NOMO-1 treated with dmso at 0.1 percent for 144 hours (cell line): ENCODE data around the gene SBF2.

ENCODE experiments used
- DNase-seq: peaks from one replicate; lab custom pipeline; 2025; ENCODE audit not compliant: unreplicated experiment; lab: John Stamatoyannopoulos, UW

SBF2 gene

DNA sequence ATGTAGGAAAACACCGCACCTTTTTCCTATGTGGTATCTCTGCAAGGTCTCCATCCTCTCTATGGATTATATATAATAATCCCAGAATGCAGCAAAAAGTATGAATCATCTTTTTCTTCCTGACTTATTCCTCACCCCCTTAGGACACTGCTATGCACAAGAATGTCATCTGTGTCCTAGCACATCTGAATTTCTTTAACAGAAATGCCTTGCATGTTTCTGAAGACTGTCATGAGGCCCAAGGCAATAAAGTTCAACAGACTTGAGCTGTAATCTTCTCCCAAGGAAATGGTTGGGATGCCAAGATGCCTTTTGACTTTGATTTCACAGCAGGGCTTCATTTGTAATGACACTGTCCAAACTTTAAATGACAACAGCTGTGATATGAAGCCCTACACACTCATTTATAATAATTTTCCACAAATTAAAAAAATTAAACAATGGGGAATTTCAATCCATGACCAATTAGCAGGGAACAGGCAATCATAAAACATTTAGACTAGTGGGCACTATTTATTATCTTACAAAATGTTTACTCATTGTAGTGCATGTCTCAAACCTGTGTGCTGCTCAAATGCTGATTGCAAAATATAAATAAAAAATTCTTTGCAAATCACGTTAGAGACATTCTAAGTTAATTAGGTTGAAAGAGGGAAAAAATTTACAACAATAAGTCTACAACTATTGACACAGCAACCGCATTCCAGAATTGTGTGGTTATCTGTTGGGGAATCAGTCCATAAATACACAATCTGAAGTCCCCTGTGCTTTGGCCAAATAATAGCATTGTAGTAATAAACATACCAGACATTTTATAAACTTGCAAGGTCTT lies 387.8 kb downstream of the SBF2 start:
- no peak for DNase-seq

GRCh38 chr11:9905501-9905951 lies 388.5 kb downstream of the SBF2 start:
- no peak for DNase-seq

DNA sequence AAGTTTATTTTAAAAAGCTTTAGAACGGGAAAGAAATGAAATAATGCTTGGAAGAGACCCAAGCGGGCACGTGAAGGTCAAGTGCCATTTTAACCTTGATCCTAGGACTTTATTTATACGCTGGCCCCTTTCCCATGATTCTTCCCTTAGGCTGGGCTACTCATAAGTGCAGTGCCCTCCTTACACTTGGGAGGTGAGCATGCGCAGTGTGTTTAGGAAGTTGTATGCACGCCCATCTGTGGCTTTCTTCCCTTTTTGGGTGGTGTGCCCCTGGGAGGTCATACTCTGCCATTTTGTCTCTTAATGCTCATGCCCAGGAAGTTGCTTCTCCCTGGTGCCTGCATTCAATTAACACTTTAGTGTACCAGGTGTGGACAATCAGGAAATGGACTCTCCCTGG lies 390.4 kb downstream of the SBF2 start:
- no peak for DNase-seq

DNA sequence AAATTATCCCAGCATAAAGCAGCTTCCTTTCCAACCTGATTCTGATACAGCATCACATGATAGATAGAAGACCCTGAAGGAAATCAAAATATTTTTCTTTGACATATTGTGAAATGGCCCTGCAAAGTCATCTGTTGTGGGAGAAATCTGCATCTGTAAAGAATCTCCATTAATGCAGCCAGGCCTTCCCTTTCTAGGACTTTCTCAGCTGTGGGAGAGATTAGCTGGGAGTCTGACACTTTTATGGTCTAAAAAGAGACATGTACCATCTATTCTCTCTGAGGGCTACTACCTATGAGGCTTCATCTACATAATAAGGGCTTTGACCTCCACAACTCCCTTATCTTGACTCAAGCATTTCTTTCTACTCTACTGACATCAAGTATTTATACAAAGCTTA lies 392.1 kb downstream of the SBF2 start:
- DNase-seq: no peak

- DNase-seq: peak; percentile 91
These were observed 393.8 kb downstream of the SBF2 start for GRCh38 chr11:9900253-9900652.

GRCh38 chr11:9899676-9900075 lies 394.3 kb downstream of the SBF2 start:
- no peak for DNase-seq

DNA sequence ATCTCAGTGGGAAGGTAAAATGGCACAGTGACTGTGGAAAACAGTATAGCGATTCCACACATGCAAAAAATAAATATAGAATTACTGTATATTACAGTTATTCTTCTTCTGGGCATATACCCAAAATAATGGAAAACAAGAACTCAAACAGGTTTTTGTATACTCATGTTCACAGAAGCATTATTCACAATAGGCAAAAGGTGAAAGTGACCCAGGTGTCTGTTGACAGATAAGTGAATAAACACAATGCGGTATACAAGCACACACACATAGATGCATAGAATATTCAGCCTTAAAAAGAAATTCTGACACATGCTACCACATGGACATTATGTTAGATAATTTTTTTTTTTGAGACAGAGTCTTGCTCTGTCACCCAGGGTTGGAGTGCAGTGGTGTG lies 397.1 kb downstream of the SBF2 start:
- DNase-seq: no peak

DNA sequence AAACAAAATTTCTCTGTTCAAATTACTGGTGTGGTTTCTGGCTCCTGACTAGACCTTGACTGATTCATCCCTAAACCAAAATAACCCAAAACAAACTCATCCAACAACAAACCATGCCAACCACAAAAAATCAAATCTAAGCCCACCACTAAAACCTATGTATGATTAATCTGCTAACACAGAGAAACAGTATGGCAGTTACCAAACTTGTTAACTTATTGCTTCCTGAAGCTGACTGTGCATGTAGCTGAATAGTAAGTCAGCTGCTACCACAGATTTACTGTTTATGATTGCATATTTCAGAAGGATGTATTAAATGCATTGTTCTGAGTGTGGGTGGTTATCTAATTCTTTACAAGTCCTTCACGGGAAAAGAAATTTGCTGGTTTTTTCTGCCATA lies 399.0 kb downstream of the SBF2 start:
- no peak for DNase-seq

DNA sequence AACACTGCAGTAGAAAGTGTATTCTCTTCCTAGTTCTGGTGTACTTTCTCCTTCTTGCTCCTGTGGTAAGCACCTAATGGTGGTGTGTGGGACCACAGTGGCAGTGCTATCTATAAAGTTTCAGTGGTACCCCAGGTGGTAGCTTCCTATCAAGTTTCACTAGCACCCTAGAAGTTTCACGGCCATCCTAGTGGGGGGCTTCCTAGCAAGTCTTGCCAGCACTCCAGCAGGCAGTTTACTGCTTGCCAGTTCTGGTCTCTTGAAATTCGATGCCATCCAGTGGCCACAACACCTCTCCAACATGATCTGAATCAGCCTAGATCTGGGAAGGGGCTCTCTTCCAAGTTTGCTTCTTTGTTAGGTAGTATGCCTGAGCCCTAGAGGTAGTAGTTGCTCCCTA lies 400.5 kb downstream of the SBF2 start:
- DNase-seq: no peak

- no peak for DNase-seq
These were observed 405.1 kb downstream of the SBF2 start for GRCh38 chr11:9888938-9889337.

GRCh38 chr11:9887472-9887871 lies 406.5 kb downstream of the SBF2 start:
- DNase-seq: no peak

DNA sequence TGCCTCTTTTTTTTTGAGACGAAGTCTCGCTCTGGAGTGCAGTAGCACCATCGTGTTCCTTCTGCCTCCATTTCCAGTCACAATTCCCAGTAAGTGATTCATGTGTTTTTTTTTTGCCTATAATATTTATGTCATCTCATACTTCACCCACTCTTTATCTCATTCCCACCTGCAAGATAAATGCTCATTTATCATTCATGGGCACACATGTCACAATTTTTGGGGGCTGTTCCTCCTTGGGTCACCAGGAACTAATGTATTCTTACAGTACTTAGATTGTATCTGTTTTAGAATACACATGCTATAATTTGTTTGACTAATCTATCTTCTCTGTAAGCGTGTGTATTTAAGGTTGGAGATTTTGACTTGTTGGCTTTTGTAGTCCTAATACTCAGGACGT lies 407.4 kb downstream of the SBF2 start:
- DNase-seq: no peak

- no peak for DNase-seq
These were observed 409.4 kb downstream of the SBF2 start for GRCh38 chr11:9884601-9885000.

DNA sequence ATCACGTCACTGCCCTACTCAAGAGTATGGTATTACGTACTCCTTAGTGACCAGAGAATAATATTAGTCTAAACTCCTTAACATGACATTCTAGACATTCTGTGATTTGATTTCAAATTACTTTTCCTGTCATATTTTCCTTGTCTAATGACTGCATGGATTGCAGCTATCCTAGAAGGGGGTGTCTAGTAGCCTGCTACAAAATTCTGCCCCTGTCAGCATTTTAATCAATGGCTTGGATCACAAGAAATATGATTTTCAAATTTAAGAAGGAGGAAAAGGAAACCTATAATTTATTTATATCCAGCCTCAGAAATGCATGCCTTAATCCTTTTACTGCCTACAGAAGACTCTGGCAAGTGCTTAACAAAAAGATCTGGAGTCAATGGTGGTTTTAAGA lies 413.4 kb downstream of the SBF2 start:
- no peak for DNase-seq

GRCh38 chr11:9878936-9879335 lies 415.1 kb downstream of the SBF2 start:
- no peak for DNase-seq

DNA sequence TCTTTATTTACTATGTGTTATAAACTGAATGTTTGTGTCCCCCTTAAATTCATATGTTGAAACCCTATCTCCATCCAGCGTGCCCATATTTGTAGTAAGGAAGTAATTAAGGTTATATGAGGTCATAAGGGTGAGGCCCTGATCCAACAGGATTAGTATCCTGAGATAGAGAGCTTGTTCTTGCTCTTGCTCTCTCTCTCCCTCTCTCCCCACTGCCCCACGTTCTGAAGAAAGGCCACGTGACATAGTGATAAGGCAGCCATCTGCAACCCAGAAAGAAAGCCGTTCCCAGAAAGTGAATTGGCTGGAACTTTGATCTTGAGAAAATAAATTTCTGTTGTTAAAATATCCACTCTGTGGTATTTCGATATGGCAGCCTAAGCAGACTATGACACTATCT lies 417.7 kb downstream of the SBF2 start:
- DNase-seq: no peak

- DNase-seq: no peak
These were observed 418.2 kb downstream of the SBF2 start for GRCh38 chr11:9875862-9876261.

- DNase-seq: no peak
These were observed 418.6 kb downstream of the SBF2 start for GRCh38 chr11:9875399-9875798.

DNA sequence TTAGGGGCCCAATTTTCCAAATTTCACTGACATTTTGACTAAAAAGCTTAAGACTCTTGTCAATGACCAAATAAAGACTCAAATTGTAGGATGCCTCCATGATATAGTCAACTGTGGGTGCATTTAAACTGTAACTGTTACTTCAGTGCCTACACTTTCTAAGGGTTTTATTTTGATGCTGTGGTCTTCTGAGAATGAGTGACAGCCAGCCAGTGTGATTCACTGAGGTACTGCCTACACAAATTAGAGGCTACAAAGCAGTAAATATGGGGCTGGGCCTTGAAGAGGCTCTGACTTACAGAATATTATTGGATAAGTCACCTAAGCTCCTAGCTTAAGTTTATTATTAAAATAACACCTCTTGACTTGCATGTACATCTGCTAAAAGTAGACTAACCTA lies 419.6 kb downstream of the SBF2 start:
- no peak for DNase-seq

GRCh38 chr11:9868641-9869040 lies 425.4 kb downstream of the SBF2 start:
- DNase-seq: no peak

DNA sequence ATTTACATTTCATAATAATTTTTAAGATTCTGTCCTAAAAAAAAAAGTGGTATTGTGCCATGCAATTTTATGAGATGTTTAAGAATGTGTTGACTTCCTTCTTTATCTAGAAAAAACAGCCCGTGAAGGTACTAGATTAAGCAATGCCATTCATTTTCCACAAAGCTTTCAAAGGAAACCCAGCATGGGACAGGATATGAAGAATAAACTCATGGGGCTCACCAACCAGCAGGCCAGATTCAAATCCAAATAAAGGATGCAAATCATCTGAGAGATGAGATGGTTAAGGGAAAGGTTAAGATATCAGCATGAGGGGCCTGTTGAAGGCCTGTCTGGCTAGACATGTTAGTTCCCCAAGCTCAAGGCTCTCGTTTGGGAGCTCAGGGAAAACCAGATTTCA lies 431.0 kb downstream of the SBF2 start:
- peak; percentile 1 for DNase-seq

DNA sequence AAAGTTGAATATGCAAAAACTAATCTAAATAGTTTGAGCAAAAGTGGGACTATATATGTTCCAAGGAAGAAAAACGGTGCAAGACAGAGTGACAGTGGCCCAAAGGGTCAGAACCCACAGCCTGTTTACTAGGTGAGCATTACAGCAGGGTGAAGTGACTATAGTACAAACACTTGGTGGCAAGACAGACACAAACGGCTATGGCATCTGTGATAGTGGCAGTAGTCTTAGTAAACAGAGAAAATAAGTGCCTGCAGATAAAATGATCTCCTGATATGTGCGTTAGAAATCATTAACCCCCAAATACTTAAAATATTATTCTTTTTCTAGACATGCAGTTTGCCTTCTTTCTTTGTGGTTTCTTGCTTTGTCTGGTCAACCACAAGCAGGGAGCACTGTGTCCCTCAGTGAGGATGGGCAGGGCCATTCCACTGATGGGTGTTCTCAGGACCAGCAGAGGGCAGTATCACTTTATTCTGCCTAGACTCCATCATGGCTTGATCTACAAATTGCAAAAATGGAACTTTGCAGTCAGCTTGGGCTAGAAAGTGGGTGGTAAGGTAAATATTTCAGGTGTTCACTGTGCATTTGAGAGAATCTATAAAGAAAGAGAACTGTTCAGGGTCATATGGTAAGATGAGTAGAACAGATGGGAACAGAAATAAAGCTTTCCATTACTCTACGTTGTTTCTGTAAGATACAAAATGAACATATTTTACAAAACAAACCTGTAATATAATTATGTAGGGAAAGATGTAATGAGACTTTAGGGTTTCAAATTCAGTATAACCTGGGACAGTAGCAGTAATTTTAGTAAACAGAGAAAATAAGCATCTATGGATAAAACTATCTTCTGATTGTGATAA lies 431.9 kb downstream of the SBF2 start:
- DNase-seq: peak; percentile 26
